Retinal pigment epithelial cell (primary cell): ENCODE results near the gene DNAJC5.
"Not testable (repeated sequence)": the region's sequence is repeated elsewhere in the genome, so short reads cannot be mapped to it uniquely, and the experiment has no call there.

Source experiments
- DNase-seq: peaks from one replicate; pipeline ENCODE4 v3.0.0-alpha.2; 2010; ENCODE audit warnings: low read depth
- H3K4me3 ChIP-seq: 2 replicates; pipeline ENCODE4 v1.5.1; 2011; ENCODE audit warnings: mild to moderate bottlenecking, low read length, control low read depth, moderate library complexity
- CTCF ChIP-seq: conservative IDR thresholded peaks from 2 replicates; pipeline ENCODE4 v1.5.1; 2011; ENCODE audit warnings: low read depth, low read length, control low read depth, inconsistent platforms

The DNAJC5 gene

GRCh38 chr20:63863021-63863797 is 31.7 kb upstream of the DNAJC5 start:
- no peak for DNase-seq
- no peak for TF ChIP-seq CTCF
- H3K4me3 ChIP-seq = no peak overlapping the region

DNA sequence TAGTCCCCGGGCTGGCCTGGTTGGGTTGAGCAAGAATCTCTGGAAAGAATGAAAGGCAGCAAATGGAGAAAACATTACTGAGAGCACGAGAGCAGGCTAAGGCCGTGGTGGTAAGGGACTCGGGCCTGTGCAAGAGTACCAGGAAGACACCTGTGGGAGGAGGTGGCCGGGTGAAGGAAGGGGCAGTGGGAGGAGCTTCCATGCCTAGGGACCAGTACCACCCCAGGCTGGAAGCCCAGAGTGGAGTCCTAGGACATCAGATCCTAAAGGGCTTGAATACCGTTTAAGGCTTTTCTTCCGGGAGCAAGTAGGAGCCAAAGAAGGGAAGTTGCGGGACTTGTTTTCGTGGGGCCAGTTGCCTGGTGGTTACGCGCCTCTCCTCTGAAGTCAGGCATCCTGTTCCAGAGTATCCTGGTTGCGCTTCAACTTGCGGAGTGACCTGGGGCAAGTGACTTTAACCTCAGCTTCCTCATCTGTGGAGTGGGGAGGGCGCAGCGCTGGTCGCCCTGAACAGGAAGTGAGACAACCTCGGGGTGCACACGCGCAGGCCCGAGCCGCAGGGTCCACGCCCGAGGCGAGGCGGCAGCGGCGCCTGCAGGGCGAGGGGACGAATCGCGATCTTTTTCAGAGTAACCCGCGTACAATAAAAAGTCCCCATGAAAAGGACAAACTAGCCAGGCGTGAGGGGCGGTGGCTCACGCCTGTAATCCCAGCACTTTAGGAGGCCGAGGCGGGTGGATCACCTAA is 31.0 kb upstream of the DNAJC5 start:
- peak; percentile 65 for TF ChIP-seq CTCF
- H3K4me3 ChIP-seq = peak overlapping the region; percentile 89
- no peak for DNase-seq

DNA sequence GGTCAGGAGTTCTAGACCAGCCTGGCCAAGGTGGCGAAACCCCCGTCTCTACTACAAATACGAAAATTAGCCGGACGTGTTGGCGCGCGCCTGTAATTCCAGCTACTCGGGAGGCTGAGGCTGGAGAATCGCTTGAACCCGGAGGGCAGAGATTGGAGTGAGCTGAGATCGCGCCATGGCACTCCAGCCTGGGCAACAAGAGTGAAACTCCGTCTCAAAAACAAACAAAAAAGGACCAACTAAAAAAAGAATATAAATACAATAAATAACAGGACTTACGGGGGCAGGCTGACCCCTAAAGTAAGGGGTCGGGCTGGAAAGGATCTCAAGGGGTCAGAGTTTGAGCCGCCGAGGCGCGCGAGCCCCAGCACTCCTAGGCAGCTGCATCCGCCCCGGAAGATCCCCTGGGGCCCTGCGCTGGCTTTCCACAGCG is 30.4 kb upstream of the DNAJC5 start:
- DNase-seq = no peak
- peak overlapping the region; percentile 89 for H3K4me3 ChIP-seq
- TF ChIP-seq CTCF = no peak

DNA sequence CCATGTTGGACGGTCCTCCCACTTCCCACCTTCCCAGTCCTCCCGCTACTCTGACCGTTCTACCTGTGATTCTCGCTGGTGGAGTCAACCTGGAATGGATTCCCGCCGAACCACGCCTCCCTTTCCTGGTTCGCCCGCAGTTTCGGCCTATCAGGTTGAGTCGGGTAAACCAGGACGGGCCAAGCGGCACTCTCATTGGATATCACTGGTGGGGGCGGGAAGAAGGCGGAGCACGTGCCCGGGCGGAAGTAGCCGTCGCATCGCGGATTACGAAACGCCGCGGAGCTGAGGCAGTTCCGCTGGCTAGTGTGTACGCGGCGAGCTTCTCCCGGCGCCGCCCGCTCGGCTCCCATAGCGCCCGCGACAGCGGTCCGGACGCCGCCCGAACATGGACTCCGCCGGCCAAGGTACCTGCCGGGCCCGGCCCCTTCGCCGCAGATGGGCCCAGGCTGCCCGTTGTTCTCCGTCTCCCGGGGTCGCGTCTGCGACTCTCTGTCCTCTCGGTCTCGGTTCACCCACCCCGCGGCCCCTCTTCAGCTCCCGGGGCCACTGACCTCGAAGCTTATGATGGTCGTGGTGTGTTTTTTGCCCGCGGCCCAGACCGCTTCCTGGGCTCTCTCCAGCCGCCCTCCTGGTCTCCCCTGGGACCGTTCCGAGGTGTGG is 29.8 kb upstream of the DNAJC5 start, which contains the start of gene TPD52L2:
Gene TPD52L2, plus strand, starts transcription at position 293 of the 663 bp plus-strand sequence. Its CDS starts 96 bp downstream, at position 389.
- no peak for TF ChIP-seq CTCF
- DNase-seq = peak; percentile 94
- peak within 1 kb of the TSS; percentile 89 for H3K4me3 ChIP-seq

DNA sequence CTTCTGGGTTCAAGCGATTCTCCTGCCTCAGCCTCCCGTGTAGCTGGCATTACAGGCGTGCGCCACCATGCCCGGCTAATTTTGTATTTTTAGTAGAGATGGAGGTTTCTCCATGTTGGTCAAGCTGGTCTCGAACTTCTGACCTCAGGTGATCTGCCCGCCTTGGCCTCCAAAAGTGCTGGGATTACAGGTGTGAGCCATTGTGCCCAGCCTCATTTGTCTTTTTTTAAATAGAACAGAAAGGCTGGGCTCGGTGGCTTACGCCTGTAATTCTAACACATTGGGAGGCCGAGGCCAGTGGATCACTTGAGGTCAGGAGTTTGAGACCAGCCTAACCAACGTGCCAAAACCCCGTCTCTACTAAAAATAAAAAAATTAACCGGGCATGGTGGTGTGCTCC is 27.9 kb upstream of the DNAJC5 start:
- DNase-seq, H3K4me3 ChIP-seq: not testable (repeated sequence)

- no peak for DNase-seq
- H3K4me3 ChIP-seq = no peak overlapping the region
- TF ChIP-seq CTCF = no peak
These were observed 26.7 kb upstream of the DNAJC5 start for GRCh38 chr20:63868264-63868663.

- H3K4me3 ChIP-seq = no peak overlapping the region
- no peak for DNase-seq
- no peak for TF ChIP-seq CTCF
These were observed 21.4 kb upstream of the DNAJC5 start for GRCh38 chr20:63873477-63873971.

GRCh38 chr20:63874241-63874640 is 20.7 kb upstream of the DNAJC5 start:
- not testable (repeated sequence) for DNase-seq, H3K4me3 ChIP-seq
